ENCODE results near the gene RAB36. TPM values are rescaled to one million over a fixed set of nuclear protein-coding genes. Genes with fewer than 3 reads are reported as not detected.

RAB36 gene
- polyA plus RNA-seq, 1 donor, result 2.2 TPM

DNA sequence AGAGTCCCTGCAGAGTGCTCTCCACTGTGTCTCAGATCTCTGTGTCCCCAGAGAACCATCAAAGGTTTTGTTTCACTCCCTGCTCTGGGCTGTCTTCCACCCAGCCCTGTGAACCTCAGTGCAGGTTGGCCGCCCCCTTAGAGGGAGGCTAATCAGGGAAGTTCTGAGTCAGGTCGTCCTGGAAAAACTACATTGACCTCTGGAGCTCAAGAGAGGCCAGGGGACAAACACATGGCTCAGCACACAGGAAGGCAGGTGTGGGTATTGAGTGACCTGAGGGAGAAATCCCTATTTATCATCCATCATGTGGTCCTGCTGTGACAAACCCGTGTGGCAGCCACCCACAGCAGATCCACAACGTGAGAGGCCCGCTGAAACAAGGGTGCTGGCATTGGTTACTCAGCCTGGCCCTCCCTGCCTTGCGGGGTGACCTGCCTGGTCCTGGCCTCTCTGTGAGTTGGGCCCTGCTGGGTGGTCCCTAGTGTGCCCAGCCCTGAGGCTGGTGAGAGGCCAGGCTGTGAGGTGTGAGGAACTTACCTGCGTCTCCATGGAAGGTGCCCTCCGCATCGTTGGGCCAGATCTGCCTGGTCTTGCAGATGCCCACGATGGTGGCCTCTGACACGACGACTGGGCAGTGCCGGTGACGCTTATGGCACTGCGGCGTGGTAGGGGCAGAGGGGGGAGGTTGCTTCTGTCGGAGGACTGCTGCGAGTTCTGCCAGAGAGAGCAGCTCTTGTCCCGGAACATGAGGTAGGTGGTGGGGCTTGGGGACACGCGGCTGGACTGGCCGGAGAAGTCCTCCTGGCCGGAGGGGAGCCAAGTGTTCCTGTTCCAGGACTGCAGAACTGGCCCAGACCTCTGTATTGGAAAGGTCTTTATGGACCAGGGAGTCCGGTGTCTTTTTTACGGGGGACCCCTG, 34.4 kb downstream of the RAB36 start:
- no CpG with 5 or more reads among the region's 25 CpGs for WGBS (ENCODE audit: insufficient coverage, low lambda C conversion rate)
- DNase-seq, result peak; percentile 70 to 80
- Histone ChIP-seq H3K4me1 (ENCODE audit: control insufficient read depth, insufficient read depth, low read length) (peaks cover 36% of the 10 kb centered on the region), H3K27me3 (ENCODE audit: control insufficient read depth, insufficient read depth, low read length) (peaks cover 5% of the 10 kb centered on the region), H3K27ac (ENCODE audit: low read length) (peak overlapping the region; percentile 84), H3K4me3 (ENCODE audit: low read length) (peak overlapping the region; percentile 44), H3K36me3 (ENCODE audit: control insufficient read depth, insufficient read depth, low read length) (peaks cover 4% of the 10 kb centered on the region), H3K9me3 (ENCODE audit: control insufficient read depth, low read depth, low read length) (peaks cover 17% of the 10 kb centered on the region)

- peak; percentile 65 to 85 for DNase-seq
- H3K27me3 ChIP-seq (ENCODE audit: control insufficient read depth, insufficient read depth, low read length), result peaks cover 5% of the 10 kb centered on the region
- H3K36me3 ChIP-seq (ENCODE audit: control insufficient read depth, insufficient read depth, low read length), result peaks cover 4% of the 10 kb centered on the region
- H3K4me3 ChIP-seq (ENCODE audit: low read length), result peak within 1 kb of the TSS; percentile 64
- peak within 1 kb of the TSS; percentile 84 for H3K27ac ChIP-seq (ENCODE audit: low read length)
- no CpG with 5 or more reads among the region's 88 CpGs for WGBS (ENCODE audit: insufficient coverage, low lambda C conversion rate)
- peaks cover 36% of the 10 kb centered on the region for H3K4me1 ChIP-seq (ENCODE audit: control insufficient read depth, insufficient read depth, low read length)
- H3K9me3 ChIP-seq (ENCODE audit: control insufficient read depth, low read depth, low read length), result peaks cover 17% of the 10 kb centered on the region
These were observed 35.1 kb downstream of the RAB36 start, which contains the start of gene BCR for GRCh38 chr22:23180301-23180892. BCR (plus strand) TSS chr22:23180509; CDS start chr22:23180961, 452 bp downstream.

- Histone ChIP-seq H3K4me3 (ENCODE audit: low read length) (peak overlapping the region; percentile 64), H3K27ac (ENCODE audit: low read length) (no peak overlapping the region), H3K4me1 (ENCODE audit: control insufficient read depth, insufficient read depth, low read length) (peaks cover 36% of the 10 kb centered on the region), H3K36me3 (ENCODE audit: control insufficient read depth, insufficient read depth, low read length) (peaks cover 4% of the 10 kb centered on the region), H3K27me3 (ENCODE audit: control insufficient read depth, insufficient read depth, low read length) (peaks cover 5% of the 10 kb centered on the region), H3K9me3 (ENCODE audit: control insufficient read depth, low read depth, low read length) (peaks cover 11% of the 10 kb centered on the region)
- DNase-seq, result peak in 1 of 2 donors; percentile 70
- no CpG with 5 or more reads among the region's 112 CpGs for WGBS (ENCODE audit: insufficient coverage, low lambda C conversion rate)
These were observed 35.8 kb downstream of the RAB36 start for GRCh38 chr22:23180893-23181720.

- WGBS (ENCODE audit: insufficient coverage, low lambda C conversion rate), result no CpG with 5 or more reads among the region's 43 CpGs
- Histone ChIP-seq H3K4me3 (ENCODE audit: low read length) (peak overlapping the region; percentile 45), H3K9me3 (ENCODE audit: control insufficient read depth, low read depth, low read length) (peaks cover 5% of the 10 kb centered on the region), H3K36me3 (ENCODE audit: control insufficient read depth, insufficient read depth, low read length) (peaks cover 4% of the 10 kb centered on the region), H3K4me1 (ENCODE audit: control insufficient read depth, insufficient read depth, low read length) (peaks cover 36% of the 10 kb centered on the region), H3K27me3 (ENCODE audit: control insufficient read depth, insufficient read depth, low read length) (peaks cover 5% of the 10 kb centered on the region), H3K27ac (ENCODE audit: low read length) (no peak overlapping the region)
- no peak for DNase-seq
These were observed 36.5 kb downstream of the RAB36 start for GRCh38 chr22:23181721-23182308.

- no peak overlapping the region for H3K27ac ChIP-seq (ENCODE audit: low read length)
- H3K4me1 ChIP-seq (ENCODE audit: control insufficient read depth, insufficient read depth, low read length), result peaks cover 36% of the 10 kb centered on the region
- peaks cover 4% of the 10 kb centered on the region for H3K9me3 ChIP-seq (ENCODE audit: control insufficient read depth, low read depth, low read length)
- peak overlapping the region; percentile 45 for H3K4me3 ChIP-seq (ENCODE audit: low read length)
- DNase-seq, result peak in 1 of 2 donors; percentile 42
- no CpG with 5 or more reads among the region's 12 CpGs for WGBS (ENCODE audit: insufficient coverage, low lambda C conversion rate)
- peaks cover 4% of the 10 kb centered on the region for H3K36me3 ChIP-seq (ENCODE audit: control insufficient read depth, insufficient read depth, low read length)
- H3K27me3 ChIP-seq (ENCODE audit: control insufficient read depth, insufficient read depth, low read length), result peaks cover 5% of the 10 kb centered on the region
These were observed 37.2 kb downstream of the RAB36 start for GRCh38 chr22:23182309-23183060.

DNA sequence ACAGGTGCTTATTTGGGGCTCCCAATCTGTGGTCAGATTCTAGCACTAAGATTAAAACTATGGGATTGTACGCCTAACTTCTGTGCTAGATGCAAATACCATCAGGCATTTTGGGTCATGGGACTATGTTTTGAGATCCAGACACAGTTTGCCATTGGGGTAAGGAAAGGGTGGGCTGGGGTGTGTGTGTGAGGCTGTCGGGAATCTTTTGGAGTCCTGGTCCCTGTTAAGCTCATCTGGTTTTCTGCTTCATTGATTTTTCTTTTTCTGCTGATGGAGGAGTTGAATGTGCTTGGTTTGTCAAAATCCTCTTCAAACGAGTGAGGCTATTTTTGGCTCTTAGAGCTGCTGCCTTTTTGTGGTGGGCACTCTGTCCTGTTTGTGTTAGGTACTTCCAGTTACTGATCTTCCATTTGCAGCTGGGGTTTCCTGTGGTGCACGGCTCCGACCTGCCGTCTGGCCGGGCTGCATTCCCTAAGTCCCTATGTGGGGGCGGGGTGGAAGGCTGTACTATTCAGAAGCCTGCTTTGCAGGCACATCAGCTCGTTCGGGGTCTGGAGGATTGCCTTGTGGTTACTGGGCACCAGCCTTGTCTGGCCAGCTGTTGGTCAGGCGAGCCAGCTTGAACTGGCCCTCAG, 37.9 kb downstream of the RAB36 start:
- peaks cover 5% of the 10 kb centered on the region for H3K27me3 ChIP-seq (ENCODE audit: control insufficient read depth, insufficient read depth, low read length)
- WGBS (ENCODE audit: insufficient coverage, low lambda C conversion rate), result no CpG with 5 or more reads among the region's 11 CpGs
- peaks cover 4% of the 10 kb centered on the region for H3K36me3 ChIP-seq (ENCODE audit: control insufficient read depth, insufficient read depth, low read length)
- peak in 1 of 2 donors; percentile 56 for DNase-seq
- peaks cover 4% of the 10 kb centered on the region for H3K9me3 ChIP-seq (ENCODE audit: control insufficient read depth, low read depth, low read length)
- no peak overlapping the region for H3K27ac ChIP-seq (ENCODE audit: low read length)
- H3K4me1 ChIP-seq (ENCODE audit: control insufficient read depth, insufficient read depth, low read length), result peaks cover 36% of the 10 kb centered on the region
- H3K4me3 ChIP-seq (ENCODE audit: low read length), result peak overlapping the region; percentile 45

- peaks cover 35% of the 10 kb centered on the region for H3K4me1 ChIP-seq (ENCODE audit: control insufficient read depth, insufficient read depth, low read length)
- H3K36me3 ChIP-seq (ENCODE audit: control insufficient read depth, insufficient read depth, low read length), result peaks cover 4% of the 10 kb centered on the region
- peaks cover 4% of the 10 kb centered on the region for H3K9me3 ChIP-seq (ENCODE audit: control insufficient read depth, low read depth, low read length)
- H3K27ac ChIP-seq (ENCODE audit: low read length), result no peak overlapping the region
- WGBS (ENCODE audit: insufficient coverage, low lambda C conversion rate), result no CpG with 5 or more reads among the region's 3 CpGs
- H3K4me3 ChIP-seq (ENCODE audit: low read length), result peak overlapping the region; percentile 45
- DNase-seq, result no peak
- H3K27me3 ChIP-seq (ENCODE audit: control insufficient read depth, insufficient read depth, low read length), result peaks cover 5% of the 10 kb centered on the region
These were observed 39.0 kb downstream of the RAB36 start for GRCh38 chr22:23184100-23184763.

GRCh38 chr22:23184764-23185113, 39.5 kb downstream of the RAB36 start:
- no CpG with 5 or more reads among the region's 5 CpGs for WGBS (ENCODE audit: insufficient coverage, low lambda C conversion rate)
- no peak overlapping the region for H3K4me3 ChIP-seq (ENCODE audit: low read length)
- peaks cover 4% of the 10 kb centered on the region for H3K9me3 ChIP-seq (ENCODE audit: control insufficient read depth, low read depth, low read length)
- peaks cover 4% of the 10 kb centered on the region for H3K36me3 ChIP-seq (ENCODE audit: control insufficient read depth, insufficient read depth, low read length)
- DNase-seq, result no peak
- peaks cover 31% of the 10 kb centered on the region for H3K4me1 ChIP-seq (ENCODE audit: control insufficient read depth, insufficient read depth, low read length)
- H3K27me3 ChIP-seq (ENCODE audit: control insufficient read depth, insufficient read depth, low read length), result peaks cover 5% of the 10 kb centered on the region
- H3K27ac ChIP-seq (ENCODE audit: low read length), result no peak overlapping the region

DNA sequence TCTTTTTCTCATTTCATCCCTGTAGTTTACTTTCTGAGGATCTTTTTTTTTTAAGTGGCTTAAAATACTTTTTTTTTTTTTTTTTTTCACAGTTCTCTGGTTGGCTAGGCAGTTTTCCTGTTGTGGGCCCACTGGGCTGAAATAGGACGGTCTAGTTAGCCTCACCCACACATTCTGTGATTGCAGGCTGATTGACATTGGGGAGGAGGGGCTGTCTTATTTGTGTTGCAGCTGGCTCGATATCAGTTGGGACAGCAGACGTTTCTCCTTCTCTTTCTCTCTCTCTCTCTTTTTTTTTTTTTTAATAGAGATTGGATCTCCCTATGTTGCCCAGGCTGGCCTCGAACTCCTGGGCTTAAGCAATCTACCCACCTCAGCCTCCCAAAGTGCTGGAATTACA, 41.9 kb downstream of the RAB36 start:
- Histone ChIP-seq H3K27me3 (ENCODE audit: control insufficient read depth, insufficient read depth, low read length) (no peaks in the 10 kb centered on the region), H3K4me1 (ENCODE audit: control insufficient read depth, insufficient read depth, low read length) (peaks cover 20% of the 10 kb centered on the region), H3K9me3 (ENCODE audit: control insufficient read depth, low read depth, low read length) (no peaks in the 10 kb centered on the region), H3K4me3 (ENCODE audit: low read length) (no peak overlapping the region), H3K27ac (ENCODE audit: low read length) (no peak overlapping the region), H3K36me3 (ENCODE audit: control insufficient read depth, insufficient read depth, low read length) (peaks cover 6% of the 10 kb centered on the region)
- no CpG with 5 or more reads among the region's 4 CpGs for WGBS (ENCODE audit: insufficient coverage, low lambda C conversion rate)
- no peak for DNase-seq

All from large intestine (tissue), 3 donors.